ENCODE measurements around the gene SLC35B3.
"Not testable (repeated sequence)": the region's sequence is repeated elsewhere in the genome, so short reads cannot be mapped to it uniquely, and the experiment has no call there.

Gene SLC35B3

DNA sequence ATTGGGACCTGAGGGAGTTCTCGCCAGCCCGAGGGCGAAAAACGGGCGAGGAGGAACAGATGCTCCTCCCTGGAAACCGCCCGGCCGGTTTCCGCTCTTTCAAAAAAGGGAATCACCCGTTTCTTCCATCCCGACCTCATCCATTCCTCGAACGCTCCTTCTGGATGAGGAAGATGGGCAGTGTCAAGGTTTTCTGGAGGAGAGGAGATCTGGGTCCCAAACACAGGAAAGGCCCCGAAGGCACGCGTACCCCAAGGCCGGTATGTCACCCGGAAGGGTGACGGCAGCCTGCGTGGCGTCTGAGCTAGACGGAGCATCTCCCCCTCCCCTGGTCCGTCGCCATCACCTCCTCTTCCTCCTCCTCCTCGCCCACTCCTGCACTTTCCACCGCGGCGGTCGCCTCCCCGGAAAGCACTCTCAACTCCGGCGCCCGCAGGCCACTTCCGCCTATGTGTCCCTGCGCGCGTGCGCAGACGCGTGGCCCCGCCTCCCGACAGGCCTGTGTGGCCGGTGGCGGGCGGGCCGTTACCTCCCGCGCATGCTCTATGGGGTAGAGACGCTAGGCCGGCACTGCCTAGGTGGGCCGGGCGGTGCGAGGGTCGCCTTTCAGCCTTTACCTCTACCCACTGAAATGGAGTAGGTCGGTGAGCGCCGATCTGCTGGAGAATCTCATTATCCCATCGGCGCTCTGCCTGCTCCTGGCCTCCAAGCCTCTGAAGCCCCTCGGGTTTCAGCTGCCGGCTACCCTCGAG, at the start of gene SLC35B3:
Gene SLC35B3 (minus strand): TSS at position 453 of the 752 bp plus-strand sequence.
- H3K9me3 ChIP-seq: no peaks in the 10 kb centered on the region
- H3K27me3 ChIP-seq (ENCODE audit: low read depth): no peaks in the 10 kb centered on the region
- in situ Hi-C loops (cut with MboI; ENCODE audit: low sequenced_read_pairs): no loop called here
- H3K36me3 ChIP-seq (replicated peaks): no peaks in the 10 kb centered on the region; the same call in 1 of the 2 replicates
- peaks cover 25% of the 10 kb centered on the region for H3K4me1 ChIP-seq
- DNase-seq (ENCODE audit: low spot score in 2 of 2): peak; percentile 87 to 97
- H3K4me3 ChIP-seq: peak within 1 kb of the TSS; percentile 81

DNA sequence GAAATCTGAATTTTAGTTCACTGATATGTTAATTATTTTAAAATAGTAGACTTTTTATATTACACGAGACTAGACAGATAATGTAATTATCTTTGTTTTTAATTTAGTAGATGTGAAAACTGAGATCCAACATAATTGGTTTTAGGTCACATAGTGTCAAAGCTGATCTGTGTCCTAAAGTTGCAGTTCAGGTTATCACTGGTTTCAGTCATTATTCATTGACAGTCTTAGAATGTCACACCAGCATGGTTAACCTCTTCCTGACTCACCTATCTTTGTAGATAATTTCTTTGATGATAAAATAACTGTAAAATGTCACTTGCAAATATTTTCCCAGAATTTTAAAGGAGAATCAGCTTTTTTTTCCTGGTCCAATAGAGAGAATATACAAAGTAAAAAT, 48.3 kb upstream of the SLC35B3 start:
- Histone ChIP-seq H3K4me1 (no peaks in the 10 kb centered on the region), H3K9me3 (no peaks in the 10 kb centered on the region), H3K27me3 (ENCODE audit: low read depth) (no peaks in the 10 kb centered on the region), H3K36me3 (replicated peaks) (no peaks in the 10 kb centered on the region), H3K4me3 (no peak overlapping the region)
- in situ Hi-C loops (cut with MboI; ENCODE audit: low sequenced_read_pairs): no loop called here
- no peak for DNase-seq (ENCODE audit: low spot score in 2 of 2)

DNA sequence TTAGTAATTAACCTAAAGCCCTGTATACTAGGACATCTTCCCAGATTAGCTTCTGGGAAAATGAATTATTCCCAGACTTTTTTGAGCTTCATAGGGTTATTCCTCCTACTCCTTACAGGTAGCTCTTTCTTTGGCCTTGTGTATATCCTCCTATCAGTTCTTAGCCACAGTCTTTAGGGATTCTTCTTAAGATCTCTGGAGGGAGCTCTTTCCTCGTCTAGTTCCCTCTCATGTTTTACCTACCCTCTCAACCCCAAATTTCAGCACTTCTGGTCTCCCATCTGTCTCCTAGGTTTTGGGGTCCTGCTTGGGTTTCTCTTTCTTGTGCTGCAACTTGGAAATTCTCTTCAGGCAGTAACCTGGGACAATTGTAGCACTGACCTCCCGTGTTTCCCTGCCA, 46.4 kb upstream of the SLC35B3 start:
- Histone ChIP-seq H3K4me1 (no peaks in the 10 kb centered on the region), H3K4me3 (no peak overlapping the region), H3K27me3 (ENCODE audit: low read depth) (no peaks in the 10 kb centered on the region), H3K36me3 (replicated peaks) (no peaks in the 10 kb centered on the region), H3K9me3 (no peaks in the 10 kb centered on the region)
- DNase-seq (ENCODE audit: low spot score in 2 of 2): no peak
- in situ Hi-C loops (cut with MboI; ENCODE audit: low sequenced_read_pairs): no loop called here

- Histone ChIP-seq H3K9me3 (no peaks in the 10 kb centered on the region), H3K4me3 (no peak overlapping the region), H3K27me3 (ENCODE audit: low read depth) (no peaks in the 10 kb centered on the region), H3K36me3 (replicated peaks) (no peaks in the 10 kb centered on the region), H3K4me1 (no peaks in the 10 kb centered on the region)
- in situ Hi-C loops (cut with MboI; ENCODE audit: low sequenced_read_pairs): no loop called here
- DNase-seq (ENCODE audit: low spot score in 2 of 2): no peak
Measured at GRCh38 chr6:8478418-8478817, 43.1 kb upstream of the SLC35B3 start.

- H3K27me3 ChIP-seq (ENCODE audit: low read depth): no peaks in the 10 kb centered on the region
Measured at GRCh38 chr6:8476656-8477055, 41.3 kb upstream of the SLC35B3 start.

DNA sequence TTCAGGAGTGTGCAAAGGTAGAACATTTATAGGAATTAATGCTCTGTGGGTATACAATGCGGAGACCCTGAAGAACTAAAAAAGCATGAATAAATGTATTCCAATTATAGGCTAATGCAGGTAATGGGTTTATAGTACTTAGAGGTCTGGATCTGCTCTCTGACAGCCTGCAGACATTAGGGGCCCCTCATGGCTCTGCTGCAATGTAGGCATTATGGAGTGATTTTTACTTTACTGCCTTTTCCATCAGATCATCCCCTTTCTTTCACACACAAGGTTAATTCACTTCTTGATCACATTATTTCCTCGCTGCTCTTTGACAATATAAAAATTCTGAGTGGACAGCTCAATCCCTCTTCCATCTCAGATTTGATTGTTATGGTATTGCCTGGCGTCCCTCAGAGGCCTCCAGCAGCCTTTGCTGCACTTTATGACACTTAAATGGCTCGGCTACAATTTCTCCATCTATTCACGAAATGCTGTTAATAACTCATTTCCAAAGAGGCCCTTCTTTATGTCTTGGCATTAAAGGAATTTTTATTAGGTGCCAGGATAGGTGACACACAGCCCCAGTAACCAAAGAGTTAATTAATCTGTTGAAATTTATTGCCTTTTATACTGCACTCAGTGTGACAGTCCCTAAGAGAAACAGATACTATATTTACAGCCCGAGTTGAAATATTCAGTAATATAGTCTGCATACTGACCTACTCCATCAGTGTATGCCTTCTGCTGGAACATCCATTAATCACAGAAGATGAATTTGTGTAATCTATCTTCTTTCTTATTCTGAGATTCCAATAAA, 33.4 kb upstream of the SLC35B3 start:
- Histone ChIP-seq H3K9me3 (no peaks in the 10 kb centered on the region), H3K36me3 (replicated peaks) (no peaks in the 10 kb centered on the region), H3K27me3 (ENCODE audit: low read depth) (no peaks in the 10 kb centered on the region), H3K4me3 (no peak overlapping the region), H3K4me1 (no peaks in the 10 kb centered on the region; the same call in 1 of the 2 replicates)
- DNase-seq (ENCODE audit: low spot score in 2 of 2): peak in 1 of 2 experiments; percentile 31
- in situ Hi-C loops (cut with MboI; ENCODE audit: low sequenced_read_pairs): no loop called here

More at GRCh38 chr6:8476656-8477055, 41.3 kb upstream of the SLC35B3 start:
- no peak for DNase-seq (ENCODE audit: low spot score in 2 of 2)
- Histone ChIP-seq H3K4me1 (no peaks in the 10 kb centered on the region), H3K4me3 (no peak overlapping the region), H3K36me3 (replicated peaks) (no peaks in the 10 kb centered on the region), H3K9me3 (no peaks in the 10 kb centered on the region)
- in situ Hi-C loops (cut with MboI; ENCODE audit: low sequenced_read_pairs): no loop called here

- Histone ChIP-seq H3K9me3 (no peaks in the 10 kb centered on the region), H3K27me3 (ENCODE audit: low read depth) (no peaks in the 10 kb centered on the region), H3K4me1 (no peaks in the 10 kb centered on the region), H3K36me3 (replicated peaks) (no peaks in the 10 kb centered on the region), H3K4me3 (no peak overlapping the region)
- in situ Hi-C loops (cut with MboI; ENCODE audit: low sequenced_read_pairs): no loop called here
- no peak for DNase-seq (ENCODE audit: low spot score in 2 of 2)
Measured at GRCh38 chr6:8462694-8463093, 27.3 kb upstream of the SLC35B3 start.

DNA sequence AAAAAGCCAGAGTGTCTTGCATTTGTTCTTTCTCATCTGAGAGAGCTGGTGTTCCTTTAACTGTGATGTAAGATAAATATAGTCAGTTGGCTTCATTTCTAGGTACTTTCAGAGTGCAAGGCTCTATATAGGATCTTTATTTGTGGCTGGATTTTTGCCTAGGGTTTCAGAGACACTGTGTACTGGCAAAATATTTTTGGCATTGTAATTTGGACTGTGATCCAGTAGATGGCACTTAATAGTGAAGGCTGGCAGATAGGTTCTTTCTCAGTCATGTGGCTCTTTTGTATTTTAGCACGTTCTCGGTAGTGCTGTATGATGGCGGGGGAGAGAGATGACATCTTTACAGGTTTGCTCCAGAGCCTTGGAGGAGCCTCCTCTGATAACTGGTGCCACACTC, 26.8 kb upstream of the SLC35B3 start:
- no peaks in the 10 kb centered on the region for H3K36me3 ChIP-seq (replicated peaks)
- H3K4me3 ChIP-seq: no peak overlapping the region
- in situ Hi-C loops (cut with MboI; ENCODE audit: low sequenced_read_pairs): no loop called here
- DNase-seq (ENCODE audit: low spot score in 2 of 2): no peak
- no peaks in the 10 kb centered on the region for H3K4me1 ChIP-seq
- no peaks in the 10 kb centered on the region for H3K9me3 ChIP-seq
- no peaks in the 10 kb centered on the region for H3K27me3 ChIP-seq (ENCODE audit: low read depth)

DNA sequence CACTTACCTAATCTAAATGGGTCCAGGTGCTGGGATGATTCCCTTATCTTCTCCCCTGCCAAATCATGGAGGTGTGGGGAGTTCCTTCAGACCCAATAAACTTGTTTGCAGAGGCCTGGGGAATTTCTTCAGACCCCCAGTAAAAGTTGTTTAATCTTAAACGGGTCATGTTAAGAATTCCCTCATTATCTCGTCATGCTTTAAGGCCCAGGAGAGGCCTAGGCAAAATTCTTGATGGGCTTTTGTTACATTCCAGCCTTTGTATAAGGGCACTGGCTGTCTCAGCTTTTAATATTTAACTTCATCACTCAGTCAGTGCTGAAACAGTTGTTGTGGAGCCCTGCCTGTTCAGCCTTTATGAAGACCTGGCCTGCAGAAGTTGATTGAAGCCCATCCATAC, 11.0 kb upstream of the SLC35B3 start:
- no peaks in the 10 kb centered on the region for H3K36me3 ChIP-seq (replicated peaks)
- no peak overlapping the region for H3K4me3 ChIP-seq
- no peak for DNase-seq (ENCODE audit: low spot score in 2 of 2)
- H3K27me3 ChIP-seq (ENCODE audit: low read depth): no peaks in the 10 kb centered on the region
- peaks cover 11% of the 10 kb centered on the region for H3K4me1 ChIP-seq
- no peaks in the 10 kb centered on the region for H3K9me3 ChIP-seq
- in situ Hi-C loops (cut with MboI; ENCODE audit: low sequenced_read_pairs): no loop called here

DNA sequence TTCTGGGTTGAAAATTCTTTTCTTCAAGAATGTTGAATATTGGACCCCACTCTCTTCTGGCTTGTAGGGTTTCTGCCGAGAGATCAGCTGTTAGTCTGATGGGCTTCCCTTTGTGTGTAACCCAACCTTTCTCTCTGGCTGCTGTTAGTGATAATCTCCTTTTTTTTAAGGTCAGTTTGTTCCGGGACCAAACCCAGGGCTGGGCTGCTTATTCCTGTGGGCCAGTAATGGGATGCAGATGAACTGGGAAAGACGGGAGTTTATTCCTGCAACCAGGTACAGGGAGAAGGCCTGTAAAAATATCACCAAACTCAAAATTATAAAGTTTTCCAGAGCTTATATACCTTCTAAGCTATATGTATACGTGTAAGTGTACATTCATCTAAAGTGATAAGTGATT, 10.6 kb upstream of the SLC35B3 start:
- DNase-seq (ENCODE audit: low spot score in 2 of 2); H3K9me3 ChIP-seq; H3K27me3 ChIP-seq (ENCODE audit: low read depth); H3K36me3 ChIP-seq (replicated peaks); in situ Hi-C loops (cut with MboI; ENCODE audit: low sequenced_read_pairs); H3K4me3 ChIP-seq: not testable (repeated sequence)
- peaks cover 11% of the 10 kb centered on the region for H3K4me1 ChIP-seq

- Histone ChIP-seq H3K9me3 (no peaks in the 10 kb centered on the region), H3K4me3 (no peak overlapping the region), H3K4me1 (no peaks in the 10 kb centered on the region), H3K36me3 (replicated peaks) (no peaks in the 10 kb centered on the region), H3K27me3 (ENCODE audit: low read depth) (no peaks in the 10 kb centered on the region)
- no peak for DNase-seq (ENCODE audit: low spot score in 2 of 2)
- in situ Hi-C loops (cut with MboI; ENCODE audit: low sequenced_read_pairs): no loop called here
Measured at GRCh38 chr6:8442150-8442549, 6.8 kb upstream of the SLC35B3 start.

DNA sequence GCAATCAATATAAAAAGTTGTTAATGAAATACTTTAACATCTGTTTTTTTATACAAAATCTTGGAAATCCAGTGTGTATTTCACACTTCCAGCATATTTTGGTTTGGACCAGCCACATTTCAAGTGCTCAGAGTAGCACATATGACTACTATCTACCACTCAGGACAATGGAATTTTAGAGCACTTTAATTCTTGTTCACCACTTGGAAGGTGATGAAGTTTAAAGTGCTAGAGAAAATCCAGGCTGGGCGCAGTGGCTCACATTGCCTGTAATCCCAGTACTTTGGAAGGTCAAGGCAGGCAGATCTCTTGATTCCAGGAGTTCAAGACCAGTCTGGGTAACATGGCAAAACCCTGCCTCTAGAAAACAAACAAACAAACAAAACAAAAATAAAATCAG, 6.1 kb upstream of the SLC35B3 start:
- in situ Hi-C loops (cut with MboI; ENCODE audit: low sequenced_read_pairs): no loop called here
- Histone ChIP-seq H3K9me3 (no peaks in the 10 kb centered on the region), H3K4me3 (no peak overlapping the region), H3K4me1 (no peaks in the 10 kb centered on the region), H3K36me3 (replicated peaks) (no peaks in the 10 kb centered on the region), H3K27me3 (ENCODE audit: low read depth) (no peaks in the 10 kb centered on the region)
- no peak for DNase-seq (ENCODE audit: low spot score in 2 of 2)

- no peaks in the 10 kb centered on the region for H3K36me3 ChIP-seq (replicated peaks)
- H3K4me3 ChIP-seq: no peak overlapping the region
- H3K9me3 ChIP-seq: no peaks in the 10 kb centered on the region
- no peak for DNase-seq (ENCODE audit: low spot score in 2 of 2)
- in situ Hi-C loops (cut with MboI; ENCODE audit: low sequenced_read_pairs): no loop called here
- peaks cover 3% of the 10 kb centered on the region for H3K4me1 ChIP-seq
- H3K27me3 ChIP-seq (ENCODE audit: low read depth): no peaks in the 10 kb centered on the region
Measured at GRCh38 chr6:8439601-8440268, 4.4 kb upstream of the SLC35B3 start.

DNA sequence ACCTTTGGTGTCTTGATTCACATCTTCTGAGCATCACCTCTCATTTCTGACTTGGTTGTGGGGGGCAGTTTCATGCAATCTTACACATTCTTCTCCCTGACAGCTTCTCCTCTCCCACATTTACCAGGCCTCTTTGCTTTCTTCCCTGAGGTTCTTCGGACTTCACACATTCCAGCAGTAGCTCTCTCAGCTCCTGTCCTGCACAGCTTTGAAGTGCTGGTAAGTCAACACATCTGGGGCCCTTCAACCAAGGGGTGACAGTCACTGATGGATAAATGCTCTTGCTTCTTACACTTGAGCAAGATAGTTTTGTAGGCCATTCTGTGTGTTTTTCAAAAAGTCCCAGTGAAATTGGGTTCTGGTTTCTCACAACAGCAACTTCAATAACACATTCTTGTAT, 2.5 kb upstream of the SLC35B3 start:
- H3K4me1 ChIP-seq: peaks cover 12% of the 10 kb centered on the region
- H3K9me3 ChIP-seq: no peaks in the 10 kb centered on the region
- in situ Hi-C loops (cut with MboI; ENCODE audit: low sequenced_read_pairs): no loop called here
- no peak overlapping the region for H3K4me3 ChIP-seq
- no peaks in the 10 kb centered on the region for H3K36me3 ChIP-seq (replicated peaks)
- DNase-seq (ENCODE audit: low spot score in 2 of 2): no peak
- no peaks in the 10 kb centered on the region for H3K27me3 ChIP-seq (ENCODE audit: low read depth)
